ENCODE data around the gene EP400.

- TF ChIP-seq POLR2A (IDR thresholded peaks at IDR 0.05; ENCODE audit: low read depth, low read length) (no peak), POLR2AphosphoS5 (IDR thresholded peaks at IDR 0.05; ENCODE audit: low read depth, low read length) (no peak)
These were observed 75.8 kb downstream of the EP400 start for GRCh38 chr12:132025526-132025925.
